Stimulated activated CD4-positive, alpha-beta T cell treated with anti-CD3 and anti-CD28 coated beads, Interleukin-2, amount 100 ng/mL, for 24 hours (primary cell): ENCODE data around the gene PITPNC1.

Source experiments
- DNase-seq, 2 donors: peaks; one replicate each; pipeline ENCODE4 v3.0.0-alpha.2; 2020

The PITPNC1 gene

DNA sequence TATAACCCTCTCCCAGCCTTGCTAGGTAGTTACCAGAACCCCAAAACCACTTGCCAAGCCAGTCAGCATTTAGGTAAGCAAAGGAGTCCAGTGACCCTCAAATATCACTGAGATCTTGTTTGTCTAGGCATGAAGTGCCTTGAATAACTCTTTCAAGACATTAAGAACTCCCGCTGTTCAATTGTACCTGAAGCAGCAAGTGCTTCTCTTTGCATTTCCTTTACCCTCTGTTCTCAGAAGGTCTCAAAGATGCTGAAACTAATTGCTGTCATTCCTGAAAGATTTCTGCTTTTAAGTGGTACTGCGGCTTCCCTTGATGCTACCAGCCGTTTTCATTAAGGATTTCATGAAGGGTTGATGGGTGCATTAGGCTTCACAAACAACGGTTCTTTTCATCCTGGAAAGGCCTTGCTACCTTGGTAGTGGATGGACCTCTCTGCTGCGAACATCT, 142.7 kb downstream of the PITPNC1 start:
- DNase-seq, result no peak

GRCh38 chr17:67520252-67520906, 143.3 kb downstream of the PITPNC1 start:
- no peak for DNase-seq

- no peak for DNase-seq
Observed at GRCh38 chr17:67520916-67521774, 144.1 kb downstream of the PITPNC1 start.

GRCh38 chr17:67521775-67522069, 144.6 kb downstream of the PITPNC1 start:
- DNase-seq, result no peak

DNA sequence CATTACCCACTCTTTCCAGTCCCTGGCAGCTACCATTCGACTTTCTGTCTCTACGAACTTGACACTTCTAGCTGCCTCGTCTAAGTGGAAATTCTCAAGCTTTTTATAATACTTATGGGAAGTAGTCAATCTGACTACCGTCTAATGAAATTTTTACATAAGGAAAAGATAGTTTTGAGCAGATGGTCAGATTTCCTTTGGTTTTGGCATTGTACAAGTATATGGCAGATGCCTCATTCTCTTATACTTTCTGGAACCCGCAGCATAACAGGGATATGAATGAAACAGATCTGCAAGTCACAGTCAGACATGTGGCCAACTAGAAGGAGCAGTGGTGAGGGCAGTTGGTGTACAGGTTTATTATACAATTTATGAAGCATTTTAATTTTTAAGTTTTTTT, 146.0 kb downstream of the PITPNC1 start:
- no peak for DNase-seq

GRCh38 chr17:67525239-67526135, 148.4 kb downstream of the PITPNC1 start:
- DNase-seq, result no peak

DNA sequence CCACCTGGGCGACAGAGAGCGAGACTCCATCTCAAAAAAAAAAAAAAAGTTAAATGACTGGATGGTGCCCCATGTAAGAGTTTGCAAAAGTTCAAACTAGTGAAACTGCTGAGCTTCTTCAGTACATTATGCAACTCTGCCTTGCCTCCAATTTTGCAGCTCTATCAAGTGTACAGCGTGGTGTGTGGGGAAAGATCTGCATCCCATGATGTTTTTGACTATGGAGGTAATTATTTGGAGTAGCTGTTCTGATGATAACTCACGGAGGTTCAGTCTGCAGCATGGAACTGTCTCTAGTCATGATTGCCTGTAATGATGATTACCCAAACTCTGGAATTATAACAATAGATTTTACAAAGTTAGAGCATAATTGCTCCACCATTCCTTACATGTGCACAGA, 149.6 kb downstream of the PITPNC1 start:
- DNase-seq, result no peak

- DNase-seq, result no peak
Observed at GRCh38 chr17:67528751-67529436, 151.8 kb downstream of the PITPNC1 start.

DNA sequence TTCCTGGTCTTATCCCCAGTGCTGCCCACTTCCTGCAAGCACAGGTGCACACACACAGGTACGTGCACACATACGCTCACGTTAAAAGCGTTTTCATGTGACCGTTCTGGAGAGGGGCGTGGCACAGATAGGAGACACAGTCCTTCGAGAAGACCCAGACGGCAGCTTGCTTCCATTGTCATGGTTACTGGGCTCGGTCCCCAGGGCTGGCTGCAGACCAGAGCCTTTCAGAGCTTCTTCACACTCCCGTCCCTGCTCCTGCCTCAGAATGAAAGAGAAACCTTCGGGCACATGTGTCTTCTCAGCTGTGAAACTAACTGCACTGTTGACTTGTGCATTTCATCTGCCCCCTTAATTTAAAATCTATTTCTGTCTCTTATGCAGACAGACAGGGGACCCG, 154.2 kb downstream of the PITPNC1 start:
- DNase-seq, result no peak

DNA sequence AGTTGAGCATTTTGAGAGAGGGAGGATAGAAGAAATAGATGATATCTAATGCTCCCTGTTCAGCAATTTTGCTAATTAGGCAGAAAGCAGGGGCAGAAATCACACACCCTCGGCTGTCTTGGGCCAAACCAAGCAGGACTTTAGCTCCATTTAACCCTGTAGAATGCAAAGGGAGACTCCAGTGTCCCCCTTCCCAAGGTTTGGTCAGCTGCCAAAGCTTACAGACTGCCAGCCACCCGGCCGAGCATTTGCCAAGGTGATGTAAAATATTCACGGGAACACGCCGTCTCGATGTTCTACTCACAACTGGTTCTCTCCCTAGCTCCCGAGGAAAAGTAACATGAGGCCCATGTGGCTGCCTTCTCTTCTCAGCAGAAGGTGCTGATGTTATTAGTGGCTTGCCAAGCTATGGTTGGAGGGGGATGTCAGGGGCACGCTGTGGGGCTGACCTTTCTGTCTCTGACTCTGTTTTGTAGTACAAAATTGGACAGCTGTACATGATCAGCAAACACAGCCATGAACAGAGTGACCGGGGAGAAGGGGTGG, 155.3 kb downstream of the PITPNC1 start:
- DNase-seq, result no peak

DNA sequence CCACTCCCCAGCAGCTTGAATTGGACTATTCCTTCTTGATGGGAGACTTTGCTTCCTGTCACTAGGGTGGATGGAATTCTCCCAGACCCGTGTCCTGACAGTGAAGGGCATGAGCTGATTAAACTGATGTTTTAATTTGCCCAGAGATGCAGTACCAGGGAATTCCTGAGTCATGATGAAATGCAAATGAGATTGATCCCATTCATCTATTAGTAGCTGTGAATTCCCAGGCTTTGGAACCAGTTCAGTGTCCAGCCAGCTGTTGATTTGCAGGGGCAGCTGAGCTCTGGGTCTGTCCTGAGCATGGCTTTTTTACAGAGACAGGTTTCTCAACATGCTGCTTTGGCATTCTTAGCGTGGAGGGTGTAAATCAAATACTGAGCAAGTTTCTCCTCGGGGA, 157.9 kb downstream of the PITPNC1 start:
- no peak for DNase-seq

DNA sequence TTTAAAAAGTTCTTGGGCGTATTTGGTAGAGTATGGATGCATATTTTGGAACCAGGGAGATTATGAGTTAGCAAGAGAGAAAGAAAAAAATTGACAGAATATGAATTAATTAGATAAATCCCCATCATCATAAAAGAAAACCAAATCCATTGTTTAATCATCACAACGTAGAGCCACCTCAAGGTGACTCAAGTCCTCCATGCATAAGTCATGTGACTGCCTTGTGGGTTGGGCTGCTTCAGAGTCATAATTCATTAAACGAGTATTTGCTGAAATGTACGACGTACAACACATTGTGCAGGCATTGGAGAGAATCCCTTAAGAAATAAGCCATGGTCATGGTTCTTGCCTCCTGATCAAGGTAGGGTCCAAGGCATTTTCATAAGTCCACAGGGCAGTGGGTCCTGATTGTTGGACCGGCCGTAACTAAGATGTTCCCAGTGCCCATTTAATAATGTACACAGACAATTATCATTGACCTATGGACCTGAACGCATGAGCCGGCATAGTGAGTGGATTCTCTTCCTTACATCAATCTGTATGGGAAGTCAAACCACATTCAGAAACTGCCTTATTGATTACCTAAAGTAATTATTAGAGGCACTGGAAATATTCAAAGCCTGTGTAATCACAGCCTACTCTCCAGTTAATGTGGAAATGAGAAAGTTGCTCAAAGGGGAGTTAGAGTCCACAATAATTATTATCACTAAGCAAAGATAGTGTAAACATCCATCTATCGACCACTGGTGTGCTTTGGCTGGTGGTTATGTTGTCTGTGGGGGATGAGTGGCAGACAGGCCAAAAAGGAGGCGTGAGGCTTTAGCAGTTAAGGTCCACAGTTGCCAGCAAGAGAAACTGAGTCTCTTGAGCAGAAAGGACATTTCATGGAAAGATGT, 165.4 kb downstream of the PITPNC1 start:
- no peak for DNase-seq

GRCh38 chr17:67544364-67544955, 167.4 kb downstream of the PITPNC1 start:
- no peak for DNase-seq

DNA sequence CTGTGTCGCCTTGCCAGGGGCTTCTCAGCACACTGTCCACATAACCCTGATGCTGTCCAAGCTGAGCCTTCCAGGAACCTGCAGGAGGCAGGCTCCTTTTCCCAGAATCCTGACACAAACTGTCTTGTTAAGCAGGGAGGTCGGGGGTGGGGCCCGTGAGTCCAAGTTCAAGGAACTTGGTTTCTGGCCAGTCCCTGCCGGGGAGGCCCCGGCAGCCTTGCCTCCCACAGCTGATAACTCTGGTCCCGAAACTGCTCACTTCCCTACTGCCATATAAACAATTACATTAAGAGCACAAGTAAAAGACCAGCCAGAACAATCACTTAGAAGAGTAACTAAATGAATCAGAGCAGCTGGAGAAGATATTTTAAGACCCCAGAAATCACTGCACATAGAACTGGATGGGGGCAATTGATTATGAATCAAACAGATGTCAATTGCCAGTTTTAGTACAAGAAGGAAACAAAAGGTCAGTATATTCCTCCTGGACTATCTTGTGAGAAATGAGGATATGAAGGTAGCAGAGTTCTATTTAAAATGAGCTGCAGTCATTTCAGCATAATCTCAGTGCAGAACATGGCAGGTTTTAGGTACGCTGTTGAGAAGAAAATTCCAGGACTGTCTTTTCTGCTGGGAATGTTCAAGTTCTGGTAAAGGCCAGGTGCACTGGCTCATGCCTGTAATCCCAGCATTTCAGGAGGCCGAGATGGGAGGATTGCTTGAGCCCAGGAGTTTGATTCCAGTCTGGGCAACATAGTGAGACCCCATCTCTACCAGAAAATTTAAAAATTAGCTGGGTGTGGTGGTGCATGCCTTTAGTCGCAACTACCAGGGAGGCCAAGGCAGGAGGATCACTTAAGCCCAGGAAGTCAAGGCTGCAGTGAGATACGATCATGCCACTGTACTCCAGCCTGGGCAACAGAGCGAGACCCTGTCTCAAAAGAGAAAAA, 169.8 kb downstream of the PITPNC1 start:
- no peak for DNase-seq

GRCh38 chr17:67548693-67549092, 171.6 kb downstream of the PITPNC1 start:
- no peak for DNase-seq

DNA sequence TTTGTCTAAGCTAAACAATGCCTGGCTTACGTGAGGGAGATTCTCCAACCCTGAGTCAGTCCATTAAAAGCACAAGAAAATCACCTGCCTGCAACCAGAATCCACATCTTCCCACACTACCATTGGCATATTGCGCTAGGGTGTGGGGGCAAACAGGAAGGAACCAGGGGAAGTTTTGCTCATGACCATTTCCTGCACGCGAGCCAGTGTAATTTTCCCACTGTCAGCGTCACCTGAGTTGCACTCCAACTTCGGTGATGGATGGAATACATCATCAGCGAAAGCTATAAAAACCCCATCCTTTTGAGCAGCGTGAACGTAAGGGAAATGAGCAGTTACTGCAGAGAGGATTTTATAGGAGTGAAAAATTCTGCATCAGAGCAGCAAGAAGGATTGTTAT, 172.7 kb downstream of the PITPNC1 start:
- DNase-seq, result no peak

DNA sequence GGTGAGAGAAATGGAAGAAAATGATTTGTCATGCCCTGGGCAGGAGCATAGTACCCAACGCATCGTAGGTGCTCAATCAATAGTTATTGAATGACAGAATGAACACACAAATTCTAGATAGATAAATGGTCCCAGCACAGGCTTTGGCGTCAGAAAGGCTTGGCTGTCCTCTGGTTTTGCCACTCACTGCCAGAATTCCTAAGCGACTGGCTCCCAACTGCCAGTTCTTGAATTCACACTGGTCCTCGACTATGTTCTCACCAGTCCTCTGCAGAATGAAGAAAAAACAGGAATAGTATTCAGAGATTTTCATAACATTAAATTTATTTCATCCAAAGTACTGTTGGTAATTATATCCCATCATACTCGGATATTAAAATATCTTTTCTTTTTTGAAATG, 177.6 kb downstream of the PITPNC1 start:
- DNase-seq, result no peak

DNA sequence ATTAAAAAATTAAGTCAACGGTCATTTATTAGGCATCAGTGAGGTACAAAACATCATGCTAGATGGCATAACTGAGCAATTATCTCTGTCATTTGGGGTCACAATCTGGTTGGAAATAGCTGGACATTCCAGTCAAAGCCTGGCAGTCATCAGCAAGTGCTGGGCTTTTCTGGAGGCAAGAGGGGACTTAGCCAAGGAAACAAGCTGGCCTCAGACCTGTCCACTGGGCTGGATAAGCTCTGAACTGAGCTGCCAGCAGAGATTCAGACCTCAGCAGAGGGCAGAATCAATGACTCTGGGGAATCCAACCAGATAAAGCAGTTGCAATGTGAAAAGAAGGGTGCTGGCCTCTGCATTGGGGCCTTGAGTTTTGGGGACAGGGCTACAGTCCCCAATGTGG, 178.8 kb downstream of the PITPNC1 start:
- no peak for DNase-seq

GRCh38 chr17:67557052-67557845, 180.2 kb downstream of the PITPNC1 start:
- DNase-seq, result no peak
